Measurements from ENCODE around the gene NEDD8. TPM values are rescaled to one million over a fixed set of nuclear protein-coding genes. Genes with fewer than 3 reads are reported as not detected.

The NEDD8 gene
- 100 to 1,000 TPM; 306 to 385 (median 326) TPM for polyA plus RNA-seq (ENCODE audit: low read depth in 6 of 6)

- H3K27ac Mint-ChIP-seq, result peak within 1 kb of the TSS; percentile 85 to 98 (median 97)
- ATAC-seq (ENCODE audit: low read depth in 2 of 2), result peak; percentile 81 to 84
- peak; percentile 89 for DNase-seq
- H3K4me1 Mint-ChIP-seq, result peaks cover 36 to 56% (median 47%) of the 10 kb centered on the region in 3 donors
- no peaks in the 10 kb centered on the region for H3K9me3 Mint-ChIP-seq
- H3K4me3 Mint-ChIP-seq, result peak within 1 kb of the TSS; percentile 82 to 100 (median 99)
- peaks cover 9 to 16% of the 10 kb centered on the region in 2 donors for H3K36me3 Mint-ChIP-seq
- no peaks in the 10 kb centered on the region for H3K27me3 Mint-ChIP-seq
Observed at GRCh38 chr14:24232121-24232644, at the start of gene NEDD8. Gene NEDD8, minus strand, starts transcription at chr14:24232367. Its CDS starts 100 bp downstream, at chr14:24232267.

GRCh38 chr14:24281636-24282035, 49.5 kb upstream of the NEDD8 start:
- Mint-ChIP-seq H3K4me3 (no peak overlapping the region), H3K9me3 (peaks cover 0 to 8% (median 3%) of the 10 kb centered on the region in 7 donors)

GRCh38 chr14:24280797-24281460, 48.8 kb upstream of the NEDD8 start:
- Mint-ChIP-seq H3K4me1 (peaks cover 55 to 59% (median 56%) of the 10 kb centered on the region in 3 donors), H3K36me3 (peaks cover 4 to 7% of the 10 kb centered on the region in 2 donors), H3K27ac (peak overlapping the region; percentile 45 to 95 (median 90)), H3K4me3 (no peak overlapping the region), H3K27me3 (no peaks in the 10 kb centered on the region), H3K9me3 (peaks cover 0 to 8% (median 3%) of the 10 kb centered on the region in 7 donors)
- ATAC-seq (ENCODE audit: low read depth in 2 of 2), result no peak
- DNase-seq, result no peak

More at GRCh38 chr14:24281636-24282035, 49.5 kb upstream of the NEDD8 start:
- peaks cover 4 to 7% of the 10 kb centered on the region in 2 donors for H3K36me3 Mint-ChIP-seq
- peaks cover 53 to 58% (median 53%) of the 10 kb centered on the region in 3 donors for H3K4me1 Mint-ChIP-seq
- peak overlapping the region; percentile 30 to 95 (median 70) for H3K27ac Mint-ChIP-seq
- H3K27me3 Mint-ChIP-seq, result no peaks in the 10 kb centered on the region
- no peak for DNase-seq
- ATAC-seq (ENCODE audit: low read depth in 2 of 2), result no peak

- H3K4me1 Mint-ChIP-seq, result peaks cover 56 to 65% (median 59%) of the 10 kb centered on the region in 3 donors
- peaks cover 0 to 8% (median 3%) of the 10 kb centered on the region in 7 donors for H3K9me3 Mint-ChIP-seq
- H3K4me3 Mint-ChIP-seq, result peak overlapping the region; percentile 10 to 83 (median 70)
- H3K27me3 Mint-ChIP-seq, result no peaks in the 10 kb centered on the region
- H3K27ac Mint-ChIP-seq, result peak overlapping the region; percentile 93 to 99 (median 98)
- ATAC-seq (ENCODE audit: low read depth in 2 of 2) (peak; percentile 88), DNase-seq (peak; percentile 71)
- H3K36me3 Mint-ChIP-seq, result peaks cover 4 to 7% of the 10 kb centered on the region in 2 donors
Observed at GRCh38 chr14:24279301-24280186, 47.4 kb upstream of the NEDD8 start.

GRCh38 chr14:24278424-24278823, 46.3 kb upstream of the NEDD8 start:
- ATAC-seq (ENCODE audit: low read depth in 2 of 2) (no peak), DNase-seq (no peak)
- Mint-ChIP-seq H3K9me3 (peaks cover 0 to 8% (median 3%) of the 10 kb centered on the region in 7 donors), H3K4me3 (peak overlapping the region; percentile 39 to 88 (median 66)), H3K4me1 (peaks cover 60 to 70% (median 64%) of the 10 kb centered on the region in 3 donors), H3K27ac (peak overlapping the region; percentile 94 to 99 (median 98)), H3K27me3 (no peaks in the 10 kb centered on the region), H3K36me3 (peaks cover 4 to 7% of the 10 kb centered on the region in 2 donors)

- Mint-ChIP-seq H3K27ac (peak overlapping the region; percentile 94 to 99 (median 96)), H3K36me3 (peaks cover 4 to 7% of the 10 kb centered on the region in 2 donors), H3K4me1 (peaks cover 64 to 74% (median 66%) of the 10 kb centered on the region in 3 donors), H3K27me3 (no peaks in the 10 kb centered on the region), H3K4me3 (peak overlapping the region; percentile 19 to 88 (median 58)), H3K9me3 (peaks cover 0 to 8% (median 3%) of the 10 kb centered on the region in 7 donors)
- DNase-seq, result peak; percentile 41
- peak; percentile 24 to 25 for ATAC-seq (ENCODE audit: low read depth in 2 of 2)
Observed at GRCh38 chr14:24277606-24278321, 45.6 kb upstream of the NEDD8 start.

- peaks cover 67 to 81% (median 73%) of the 10 kb centered on the region in 3 donors for H3K4me1 Mint-ChIP-seq
- H3K27ac Mint-ChIP-seq, result peak overlapping the region; percentile 88 to 99 (median 94)
- ATAC-seq (ENCODE audit: low read depth in 2 of 2), result no peak
- peaks cover 4 to 7% of the 10 kb centered on the region in 2 donors for H3K36me3 Mint-ChIP-seq
- peaks cover 0 to 8% (median 3%) of the 10 kb centered on the region in 7 donors for H3K9me3 Mint-ChIP-seq
- peak overlapping the region in 7 of 8 donors; percentile 29 to 87 (median 72) for H3K4me3 Mint-ChIP-seq
- no peaks in the 10 kb centered on the region for H3K27me3 Mint-ChIP-seq
- no peak for DNase-seq
Observed at GRCh38 chr14:24277071-24277470, 44.9 kb upstream of the NEDD8 start.

GRCh38 chr14:24274101-24274543, 42.0 kb upstream of the NEDD8 start:
- peak; percentile 70 for DNase-seq
- Mint-ChIP-seq H3K36me3 (peaks cover 4 to 7% of the 10 kb centered on the region in 2 donors), H3K27me3 (no peaks in the 10 kb centered on the region), H3K27ac (peak overlapping the region; percentile 0 to 100 (median 95)), H3K4me3 (peak overlapping the region in 5 of 8 donors; percentile 0 to 81 (median 28)), H3K4me1 (peaks cover 57 to 64% (median 59%) of the 10 kb centered on the region in 3 donors), H3K9me3 (peaks cover 0 to 8% (median 3%) of the 10 kb centered on the region in 7 donors)
- peak; percentile 27 for ATAC-seq (ENCODE audit: low read depth in 2 of 2)

- peaks cover 4 to 5% of the 10 kb centered on the region in 2 donors for H3K36me3 Mint-ChIP-seq
- peak overlapping the region; percentile 81 to 100 (median 95) for H3K27ac Mint-ChIP-seq
- H3K9me3 Mint-ChIP-seq, result peaks cover 0 to 6% (median 0%) of the 10 kb centered on the region in 7 donors
- ATAC-seq (ENCODE audit: low read depth in 2 of 2) (no peak), DNase-seq (no peak)
- H3K4me1 Mint-ChIP-seq, result peaks cover 51 to 60% (median 53%) of the 10 kb centered on the region in 3 donors
- no peaks in the 10 kb centered on the region for H3K27me3 Mint-ChIP-seq
- peak overlapping the region in 6 of 8 donors; percentile 0 to 81 (median 29) for H3K4me3 Mint-ChIP-seq
Observed at GRCh38 chr14:24273422-24273998, 41.3 kb upstream of the NEDD8 start.

- H3K27me3 Mint-ChIP-seq, result no peaks in the 10 kb centered on the region
Observed at GRCh38 chr14:24272467-24272866, 40.3 kb upstream of the NEDD8 start.

GRCh38 chr14:24271834-24272263, 39.7 kb upstream of the NEDD8 start:
- Mint-ChIP-seq H3K27me3 (no peaks in the 10 kb centered on the region), H3K9me3 (no peaks in the 10 kb centered on the region), H3K4me1 (peaks cover 36 to 48% (median 42%) of the 10 kb centered on the region in 3 donors), H3K36me3 (peaks cover 6 to 8% of the 10 kb centered on the region in 2 donors), H3K4me3 (peak overlapping the region; percentile 77 to 94 (median 91)), H3K27ac (peak overlapping the region; percentile 95 to 100 (median 99))
- no peak for ATAC-seq (ENCODE audit: low read depth in 2 of 2)
- no peak for DNase-seq

More at GRCh38 chr14:24272467-24272866, 40.3 kb upstream of the NEDD8 start:
- Mint-ChIP-seq H3K9me3 (peaks cover 0 to 2% (median 0%) of the 10 kb centered on the region in 7 donors), H3K4me1 (peaks cover 41 to 50% (median 42%) of the 10 kb centered on the region in 3 donors), H3K4me3 (peak overlapping the region; percentile 15 to 93 (median 90)), H3K36me3 (peaks cover 0 to 2% of the 10 kb centered on the region in 2 donors), H3K27ac (peak overlapping the region; percentile 95 to 100 (median 99))
- DNase-seq (no peak), ATAC-seq (ENCODE audit: low read depth in 2 of 2) (no peak)
